AG09319 (cell line): ENCODE data around the gene CENPI.

Experiments
- DNase-seq: peaks from one replicate; pipeline ENCODE4 v3.0.0-alpha.2; 2010; ENCODE audit warnings: low read depth; ENCODE audit errors: extremely low read depth
- TF ChIP-seq, protein P1 (sequence below): IDR thresholded peaks from 2 replicates; pipeline ENCODE4 v1.5.1; 2011; ENCODE audit warnings: low read depth, mild to moderate bottlenecking, inconsistent platforms, low read length, moderate library complexity

Gene CENPI

DNA sequence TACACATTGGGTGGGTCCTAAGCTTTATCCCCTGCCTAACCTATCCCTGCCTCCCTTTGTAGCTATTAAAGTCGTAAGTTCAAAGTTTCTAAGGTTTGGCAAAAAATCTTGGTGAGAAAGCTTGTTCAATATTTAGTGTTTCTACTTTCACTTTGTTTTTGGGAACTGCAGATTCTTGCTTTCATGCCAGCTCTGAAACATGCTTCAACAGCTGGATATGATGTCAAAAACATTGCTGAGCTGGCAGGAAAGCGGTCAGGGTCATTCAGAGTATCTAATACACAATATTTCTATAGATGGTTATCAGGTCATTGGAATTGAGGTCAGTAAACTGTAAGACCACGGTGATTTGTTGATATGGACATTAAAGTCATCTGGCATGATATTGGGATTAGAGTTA lies 19.7 kb downstream of the CENPI start:
- DNase-seq, result no peak
- TF ChIP-seq, protein P1, sequence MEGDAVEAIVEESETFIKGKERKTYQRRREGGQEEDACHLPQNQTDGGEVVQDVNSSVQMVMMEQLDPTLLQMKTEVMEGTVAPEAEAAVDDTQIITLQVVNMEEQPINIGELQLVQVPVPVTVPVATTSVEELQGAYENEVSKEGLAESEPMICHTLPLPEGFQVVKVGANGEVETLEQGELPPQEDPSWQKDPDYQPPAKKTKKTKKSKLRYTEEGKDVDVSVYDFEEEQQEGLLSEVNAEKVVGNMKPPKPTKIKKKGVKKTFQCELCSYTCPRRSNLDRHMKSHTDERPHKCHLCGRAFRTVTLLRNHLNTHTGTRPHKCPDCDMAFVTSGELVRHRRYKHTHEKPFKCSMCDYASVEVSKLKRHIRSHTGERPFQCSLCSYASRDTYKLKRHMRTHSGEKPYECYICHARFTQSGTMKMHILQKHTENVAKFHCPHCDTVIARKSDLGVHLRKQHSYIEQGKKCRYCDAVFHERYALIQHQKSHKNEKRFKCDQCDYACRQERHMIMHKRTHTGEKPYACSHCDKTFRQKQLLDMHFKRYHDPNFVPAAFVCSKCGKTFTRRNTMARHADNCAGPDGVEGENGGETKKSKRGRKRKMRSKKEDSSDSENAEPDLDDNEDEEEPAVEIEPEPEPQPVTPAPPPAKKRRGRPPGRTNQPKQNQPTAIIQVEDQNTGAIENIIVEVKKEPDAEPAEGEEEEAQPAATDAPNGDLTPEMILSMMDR, result no peak

DNA sequence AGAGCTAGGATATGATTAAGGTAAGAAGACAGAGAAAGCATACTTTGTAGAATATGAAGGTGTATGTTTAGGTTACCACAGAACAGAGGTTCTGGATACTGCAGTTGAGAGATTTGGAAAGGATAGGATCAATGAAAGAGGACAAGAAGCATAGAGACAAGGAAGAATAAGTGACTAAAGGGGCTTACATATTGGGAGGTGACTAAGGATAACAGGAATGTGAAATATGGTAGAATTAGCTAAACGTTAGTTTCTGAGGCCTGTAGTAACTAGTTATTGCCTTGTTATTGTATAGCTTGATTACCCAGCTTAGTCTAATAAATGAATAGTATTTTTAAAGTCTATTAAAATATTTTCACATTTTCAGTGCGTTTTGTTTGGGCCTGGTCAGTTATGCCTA lies 38.2 kb downstream of the CENPI start:
- DNase-seq, result no peak
- TF ChIP-seq, protein P1, result no peak
